AG09319 (cell line): ENCODE data around the gene SULT2A1.

ENCODE experiments used
- DNase-seq: peaks from one replicate; pipeline ENCODE4 v3.0.0-alpha.2; 2010; ENCODE audit warnings: low read depth; ENCODE audit errors: extremely low read depth
- CTCF ChIP-seq: IDR thresholded peaks from 2 replicates; pipeline ENCODE4 v1.5.1; 2011; ENCODE audit warnings: low read depth, mild to moderate bottlenecking, inconsistent platforms, low read length, moderate library complexity

The SULT2A1 gene

GRCh38 chr19:47832723-47833122 is 53.4 kb downstream of the SULT2A1 start:
- DNase-seq = no peak
- no peak for TF ChIP-seq CTCF

DNA sequence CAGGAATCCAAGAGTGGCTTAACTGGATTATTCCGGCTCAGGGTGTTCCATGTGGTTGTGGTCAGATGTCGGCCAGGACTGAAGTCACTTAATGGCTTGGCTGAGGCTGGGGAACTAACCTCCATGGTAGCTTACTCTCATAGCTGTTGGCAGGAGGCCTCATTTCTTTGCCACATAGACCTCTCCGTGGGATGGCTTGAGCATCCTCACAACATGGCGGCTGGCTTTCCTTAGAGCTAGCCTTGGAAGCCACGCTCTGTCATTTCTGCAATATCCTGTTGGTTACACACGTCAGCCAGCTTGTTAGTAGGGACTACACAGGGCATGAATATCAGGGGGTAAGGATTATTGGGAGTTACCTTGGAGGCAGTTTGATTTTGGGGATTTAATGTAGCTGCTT is 59.3 kb downstream of the SULT2A1 start:
- no peak for TF ChIP-seq CTCF
- DNase-seq = no peak

DNA sequence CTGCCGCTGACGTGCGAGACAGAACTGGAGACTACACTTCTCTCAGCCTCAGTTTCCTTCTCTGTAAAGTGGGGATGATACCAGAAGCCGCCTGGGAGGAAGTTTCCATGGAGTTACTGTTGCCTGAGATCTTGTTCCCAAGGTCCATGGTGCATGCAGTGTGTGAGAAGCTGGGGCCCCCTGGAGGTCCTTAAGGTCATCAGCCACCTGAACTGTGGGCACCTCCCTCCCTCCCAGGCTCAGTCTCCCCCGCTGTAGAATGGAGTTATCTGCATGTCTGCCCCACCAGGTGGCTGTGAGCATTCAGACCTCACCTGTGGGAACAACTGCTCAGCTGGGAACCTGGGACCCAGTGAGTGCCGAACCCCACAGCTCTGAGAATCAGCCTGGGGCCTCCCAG is 61.7 kb downstream of the SULT2A1 start:
- no peak for TF ChIP-seq CTCF
- no peak for DNase-seq

- no peak for TF ChIP-seq CTCF
These were observed 64.6 kb downstream of the SULT2A1 start, which contains the start of gene CRX for GRCh38 chr19:47821460-47822020. CRX (plus strand) TSS chr19:47821937; CDS start chr19:47834444, 12,507 bp downstream.

More at GRCh38 chr19:47821460-47822020, 64.6 kb downstream of the SULT2A1 start, which contains the start of gene CRX:
- no peak for DNase-seq
